Astrocyte (in vitro differentiated cells and primary cell): ENCODE data around the gene MAML2. TPM values are rescaled to one million over a fixed set of nuclear protein-coding genes. Genes with fewer than 3 reads are reported as not detected.

Experiments
- DNase-seq: peaks from one replicate; pipeline ENCODE4 v3.0.0-alpha.2; 2010; ENCODE audit warnings: low read depth
- FAIRE-seq: peaks from 2 replicates; lab custom pipeline; 2011; peaks lifted over from hg19 to GRCh38; lab: Jason Lieb, UNC
- H2AFZ ChIP-seq: 2 replicates; pipeline ENCODE4 v1.6.0; 2012; ENCODE audit warnings: low read depth, low read length, inconsistent platforms
- H3K27ac ChIP-seq: 2 replicates; pipeline ENCODE4 v1.5.1; 2011; ENCODE audit warnings: low read depth, low read length, inconsistent platforms
- H3K27me3 ChIP-seq: 2 replicates; pipeline ENCODE4 v1.6.0; 2011; ENCODE audit warnings: low read length, inconsistent platforms; ENCODE audit not compliant: insufficient read depth
- H3K36me3 ChIP-seq: 2 replicates; pipeline ENCODE4 v1.5.1; 2011; ENCODE audit warnings: low read length, inconsistent platforms; ENCODE audit not compliant: insufficient read depth
- H3K4me1 ChIP-seq: 2 replicates; pipeline ENCODE4 v1.5.1; 2011; ENCODE audit warnings: low read length, inconsistent platforms; ENCODE audit not compliant: insufficient read depth
- H3K4me2 ChIP-seq: 2 replicates; pipeline ENCODE4 v1.6.0; 2012; ENCODE audit warnings: low read length, inconsistent platforms
- H3K4me3 ChIP-seq: 2 replicates; pipeline ENCODE4 v1.5.1; 2011; ENCODE audit warnings: low read depth, mild to moderate bottlenecking, low read length, inconsistent platforms; ENCODE audit not compliant: insufficient read depth
- H3K79me2 ChIP-seq: 2 replicates; pipeline ENCODE4 v1.6.0; 2012; ENCODE audit warnings: mild to moderate bottlenecking, low read length, inconsistent platforms; ENCODE audit not compliant: insufficient read depth
- H3K9ac ChIP-seq: 2 replicates; pipeline ENCODE4 v1.6.0; 2012; ENCODE audit warnings: mild to moderate bottlenecking, low read length, inconsistent platforms
- H3K9me3 ChIP-seq: 2 replicates; pipeline ENCODE4 v1.5.1; 2012; ENCODE audit warnings: low read depth, mild to moderate bottlenecking, low read length, inconsistent platforms; ENCODE audit not compliant: insufficient read depth
- H4K20me1 ChIP-seq: 2 replicates; pipeline ENCODE4 v1.6.0; 2012; ENCODE audit warnings: low read length, inconsistent platforms; ENCODE audit not compliant: insufficient read depth
- H3K27ac Mint-ChIP-seq: one replicate; pipeline ENCODE4 v1.8.0; 2021; ENCODE audit warnings: mild to moderate bottlenecking, mixed read lengths; ENCODE audit not compliant: unreplicated experiment
- H3K27me3 Mint-ChIP-seq: one replicate; pipeline ENCODE4 v1.8.0; 2021; ENCODE audit warnings: low read depth, mixed read lengths; ENCODE audit not compliant: unreplicated experiment
- H3K36me3 Mint-ChIP-seq: one replicate; pipeline ENCODE4 v1.8.0; 2021; ENCODE audit warnings: low read depth, mixed read lengths; ENCODE audit not compliant: unreplicated experiment
- H3K4me1 Mint-ChIP-seq: one replicate; pipeline ENCODE4 v1.8.0; 2021; ENCODE audit warnings: low read depth, mixed read lengths; ENCODE audit not compliant: unreplicated experiment
- H3K4me3 Mint-ChIP-seq: one replicate; pipeline ENCODE4 v1.8.0; 2021; ENCODE audit warnings: mild to moderate bottlenecking, moderate library complexity, mixed read lengths; ENCODE audit not compliant: unreplicated experiment
- H3K9me3 Mint-ChIP-seq: one replicate; pipeline ENCODE4 v1.8.0; 2021; ENCODE audit warnings: mild to moderate bottlenecking, mixed read lengths; ENCODE audit not compliant: unreplicated experiment
- CTCF ChIP-seq: IDR thresholded peaks from 2 replicates; pipeline ENCODE4 v1.5.1; 2011; ENCODE audit warnings: low read depth, mild to moderate bottlenecking, inconsistent platforms, low read length, moderate library complexity; ENCODE audit not compliant: insufficient read depth
- EZH2 ChIP-seq: IDR thresholded peaks from 2 replicates; pipeline ENCODE4 v1.6.1; 2012; ENCODE audit warnings: mild to moderate bottlenecking, low read length, inconsistent platforms; ENCODE audit not compliant: insufficient read depth
- total RNA-seq: library from RNA; stranded (reverse); gene quantifications from 2 replicates; pipeline ENCODE4 v1.2.1, GENCODE V29; 2021

The MAML2 gene
- total RNA-seq, 1 donor from 2014 or later, result 27.4 TPM

GRCh38 chr11:96019810-96020747, 322.9 kb downstream of the MAML2 start:
- Histone ChIP-seq H3K4me3 (no peak overlapping the region), H3K36me3 (no peaks in the 10 kb centered on the region), H3K9ac (no peak overlapping the region), H3K4me1 (no peaks in the 10 kb centered on the region), H4K20me1 (peaks cover 56% of the 10 kb centered on the region), H3K27ac (no peak overlapping the region), H2AFZ (no peak overlapping the region), H3K4me2 (no peak overlapping the region), H3K9me3 (no peaks in the 10 kb centered on the region), H3K79me2 (peaks cover 7% of the 10 kb centered on the region), H3K27me3 (no peaks in the 10 kb centered on the region)
- Mint-ChIP-seq H3K27ac (peak overlapping the region; percentile 70), H3K9me3 (no peaks in the 10 kb centered on the region), H3K27me3 (no peaks in the 10 kb centered on the region), H3K4me1 (peaks cover 20% of the 10 kb centered on the region), H3K36me3 (peaks cover 3% of the 10 kb centered on the region), H3K4me3 (no peak overlapping the region)
- TF ChIP-seq EZH2 (no peak), CTCF (no peak)
- DNase-seq (no peak), FAIRE-seq (no peak)

- TF ChIP-seq CTCF, result no peak
- no peak for TF ChIP-seq EZH2
- H3K9me3 ChIP-seq, result no peaks in the 10 kb centered on the region
- H3K4me1 Mint-ChIP-seq, result peaks cover 27% of the 10 kb centered on the region
- peaks cover 4% of the 10 kb centered on the region for H3K4me1 ChIP-seq
- no peaks in the 10 kb centered on the region for H3K36me3 ChIP-seq
- H3K27ac ChIP-seq, result no peak overlapping the region
- H3K27ac Mint-ChIP-seq, result no peak overlapping the region
- no peaks in the 10 kb centered on the region for H3K27me3 Mint-ChIP-seq
- peaks cover 7% of the 10 kb centered on the region for H3K79me2 ChIP-seq
- H3K9ac ChIP-seq, result no peak overlapping the region
- H3K27me3 ChIP-seq, result no peaks in the 10 kb centered on the region
- H2AFZ ChIP-seq, result no peak overlapping the region
- FAIRE-seq (no peak), DNase-seq (no peak)
- H3K9me3 Mint-ChIP-seq, result no peaks in the 10 kb centered on the region
- H3K4me3 Mint-ChIP-seq, result no peak overlapping the region
- H3K36me3 Mint-ChIP-seq, result peaks cover 3% of the 10 kb centered on the region
- H3K4me2 ChIP-seq, result no peak overlapping the region
- peaks cover 51% of the 10 kb centered on the region for H4K20me1 ChIP-seq
- no peak overlapping the region for H3K4me3 ChIP-seq
These were observed 323.7 kb downstream of the MAML2 start for GRCh38 chr11:96019281-96019680.

- Histone ChIP-seq H3K27me3 (no peaks in the 10 kb centered on the region), H3K36me3 (no peaks in the 10 kb centered on the region), H2AFZ (no peak overlapping the region), H3K79me2 (peaks cover 6% of the 10 kb centered on the region), H3K4me2 (no peak overlapping the region), H4K20me1 (peaks cover 50% of the 10 kb centered on the region), H3K4me3 (no peak overlapping the region), H3K4me1 (peaks cover 14% of the 10 kb centered on the region), H3K9me3 (no peaks in the 10 kb centered on the region), H3K9ac (no peak overlapping the region), H3K27ac (no peak overlapping the region)
- Mint-ChIP-seq H3K9me3 (no peaks in the 10 kb centered on the region), H3K27me3 (no peaks in the 10 kb centered on the region), H3K4me3 (no peak overlapping the region), H3K4me1 (peaks cover 33% of the 10 kb centered on the region), H3K27ac (no peak overlapping the region), H3K36me3 (peaks cover 3% of the 10 kb centered on the region)
- no peak for DNase-seq
- no peak for FAIRE-seq
- TF ChIP-seq CTCF, result no peak
- no peak for TF ChIP-seq EZH2
These were observed 325.1 kb downstream of the MAML2 start for GRCh38 chr11:96017856-96018255.
